Measurements from ENCODE around the gene NR1D2. TPM values are rescaled to one million over a fixed set of nuclear protein-coding genes. Genes with fewer than 3 reads are reported as not detected.
"Not testable (repeated sequence)": the region's sequence is repeated elsewhere in the genome, so short reads cannot be mapped to it uniquely, and the experiment has no call there.

Gene NR1D2
- 17.7 and 20.2 TPM in 2 replicates for total RNA-seq (2014; rRNA removed; shearing (Covaris generic))

DNA sequence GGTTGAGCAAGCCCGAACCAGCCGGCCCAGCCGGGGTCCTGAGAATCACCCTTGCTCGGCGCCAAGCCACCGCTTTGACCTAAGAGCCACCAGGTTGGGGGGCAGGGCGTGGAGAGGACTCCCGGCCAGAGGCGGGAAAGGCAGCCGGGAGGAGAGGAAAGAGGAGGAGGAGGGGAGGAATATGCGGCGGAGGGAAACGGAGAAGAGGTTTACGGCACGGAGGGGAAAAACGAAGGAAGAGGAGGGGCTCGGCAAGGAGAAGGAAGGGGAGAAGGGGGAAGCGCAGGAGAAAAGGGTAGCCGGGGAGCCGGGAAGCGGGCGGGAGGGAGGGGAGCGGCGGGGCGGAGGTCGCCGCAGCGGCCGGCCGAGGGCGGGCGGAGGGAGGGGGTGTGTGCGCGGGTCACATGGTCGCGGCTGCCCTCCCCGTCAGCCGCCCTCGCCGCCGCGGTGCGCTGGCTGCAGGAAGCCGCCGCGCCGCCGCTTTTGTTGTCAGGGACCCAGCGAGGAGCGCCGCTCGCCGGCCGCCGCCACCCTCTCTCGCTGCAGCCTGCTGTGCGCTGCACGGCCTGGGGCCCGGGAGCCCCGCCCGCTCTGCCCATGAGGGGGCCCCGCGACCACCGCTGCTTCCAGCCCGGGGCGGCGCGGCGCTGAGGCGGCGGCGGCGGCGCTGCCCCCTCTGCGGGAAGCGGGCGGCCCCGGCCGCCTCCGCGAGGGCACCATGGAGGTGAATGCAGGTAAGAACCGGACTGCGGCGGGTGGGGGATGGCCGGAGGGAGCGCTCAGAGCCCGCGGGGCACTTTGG, at the start of gene NR1D2:
NR1D2 (plus strand) TSS at position 426 of the 802 bp plus-strand sequence; CDS start at position 719, 293 bp downstream.
- DNase-seq (ENCODE audit: low spot score) = peak; percentile 51

DNA sequence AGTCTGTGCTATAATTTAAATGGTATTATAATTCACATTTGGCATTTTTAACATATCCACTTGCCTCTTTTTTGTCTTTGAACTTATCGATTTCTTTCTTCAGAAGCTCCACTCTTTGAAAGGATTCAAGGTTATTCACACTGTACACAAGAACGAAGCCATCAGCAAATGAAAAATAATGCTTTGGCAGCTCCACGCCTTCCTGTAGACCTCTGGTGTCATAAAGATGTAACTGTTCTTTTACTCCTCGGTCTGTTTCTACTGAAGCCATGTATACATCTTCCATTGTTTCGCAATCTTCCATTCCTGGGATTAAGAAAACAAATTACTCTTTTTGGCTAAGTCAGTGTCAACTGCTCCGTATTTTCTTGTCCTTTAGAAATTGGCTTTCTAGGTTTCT, 44.3 kb upstream of the NR1D2 start:
- no peak for DNase-seq (ENCODE audit: low spot score)

DNA sequence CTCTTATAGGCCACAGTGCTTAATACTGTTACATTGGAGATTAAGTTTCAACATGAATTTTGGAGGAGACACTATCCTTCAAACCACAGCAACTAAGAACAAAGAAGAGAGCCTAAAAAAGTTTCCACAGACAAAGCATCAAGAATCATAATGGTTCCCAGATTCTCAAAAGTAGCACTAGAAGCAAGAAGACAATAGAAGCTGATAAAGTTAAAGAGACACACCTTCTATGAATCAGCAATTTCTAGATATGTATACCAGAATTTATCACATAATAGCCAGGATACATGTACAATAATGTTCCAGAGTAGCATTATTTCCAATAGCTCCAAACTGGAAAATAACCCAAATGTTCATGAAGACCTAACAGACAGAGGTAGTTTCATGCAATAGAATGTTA, 40.5 kb upstream of the NR1D2 start:
- no peak for DNase-seq (ENCODE audit: low spot score)

DNA sequence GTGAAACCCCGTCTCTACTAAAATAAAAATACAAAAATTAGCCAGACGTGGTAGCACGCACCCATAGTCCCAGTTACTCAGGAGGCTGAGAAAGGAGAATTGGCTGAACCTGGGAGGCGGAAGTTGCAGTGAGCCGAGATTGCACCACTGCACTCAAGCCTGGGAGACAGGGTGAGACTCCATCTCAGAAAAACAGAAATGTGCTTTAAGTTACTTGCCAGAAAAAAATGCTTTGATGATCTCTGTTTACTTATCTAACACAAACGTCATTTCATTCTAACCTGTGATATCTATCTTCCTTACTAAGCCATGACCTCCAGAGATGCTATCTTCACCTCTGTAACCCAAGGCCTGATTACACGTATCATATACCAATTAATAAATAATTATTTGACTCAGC, 35.7 kb upstream of the NR1D2 start:
- DNase-seq (ENCODE audit: low spot score) = no peak

DNA sequence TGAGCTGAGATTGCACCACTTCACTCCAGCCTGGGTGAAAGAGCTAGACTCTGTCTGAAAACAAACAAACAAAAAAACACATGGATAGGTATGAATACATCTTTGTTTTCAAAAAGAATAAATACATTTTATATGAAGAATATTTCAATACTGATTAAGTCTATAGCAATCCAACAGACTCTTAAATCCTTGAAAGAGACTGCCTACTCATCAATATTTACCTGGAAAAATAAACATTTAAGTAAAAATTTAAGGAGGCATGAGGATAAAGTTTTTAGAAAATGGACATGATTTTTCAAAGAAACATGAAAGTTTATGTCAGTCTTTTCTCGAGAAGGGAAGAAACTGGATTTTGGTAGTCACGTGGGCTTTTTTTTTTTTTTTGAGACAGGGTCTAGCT, 33.7 kb upstream of the NR1D2 start:
- DNase-seq (ENCODE audit: low spot score) = no peak

DNA sequence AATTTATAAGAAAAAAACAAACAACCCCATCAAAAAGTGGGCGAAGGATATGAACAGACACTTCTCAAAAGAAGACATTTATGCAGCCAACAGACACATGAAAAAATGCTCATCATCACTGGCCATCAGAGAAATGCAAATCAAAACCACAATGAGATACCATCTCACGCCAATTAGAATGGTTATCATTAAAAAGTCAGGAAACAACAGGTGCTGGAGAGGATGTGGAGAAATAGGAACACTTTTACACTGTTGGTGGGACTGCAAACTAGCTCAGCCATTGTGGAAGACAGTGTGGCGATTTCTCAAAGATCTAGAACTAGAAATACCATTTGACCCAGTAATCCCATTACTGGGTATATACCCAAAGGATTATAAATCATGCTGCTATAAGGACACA, 32.8 kb upstream of the NR1D2 start:
- DNase-seq (ENCODE audit: low spot score) = not testable (repeated sequence)

DNA sequence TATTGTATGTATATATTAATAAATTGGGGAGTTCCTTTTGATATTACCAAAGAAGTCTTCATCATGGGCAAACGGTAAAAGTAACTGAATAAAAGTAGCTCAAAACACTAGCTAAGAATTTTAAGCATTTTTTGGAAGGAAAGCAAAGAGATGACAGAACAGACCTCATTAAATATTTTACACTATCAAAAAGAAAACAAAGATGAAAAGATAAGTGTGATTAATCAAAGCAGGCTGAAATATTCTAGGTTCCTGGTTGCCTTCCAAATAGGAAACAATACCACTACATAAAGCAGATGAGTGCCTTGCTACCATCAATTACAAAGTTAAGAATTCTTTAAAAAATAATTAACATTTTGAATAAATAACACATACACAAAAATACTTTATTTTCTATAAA, 31.9 kb upstream of the NR1D2 start:
- DNase-seq (ENCODE audit: low spot score) = no peak

DNA sequence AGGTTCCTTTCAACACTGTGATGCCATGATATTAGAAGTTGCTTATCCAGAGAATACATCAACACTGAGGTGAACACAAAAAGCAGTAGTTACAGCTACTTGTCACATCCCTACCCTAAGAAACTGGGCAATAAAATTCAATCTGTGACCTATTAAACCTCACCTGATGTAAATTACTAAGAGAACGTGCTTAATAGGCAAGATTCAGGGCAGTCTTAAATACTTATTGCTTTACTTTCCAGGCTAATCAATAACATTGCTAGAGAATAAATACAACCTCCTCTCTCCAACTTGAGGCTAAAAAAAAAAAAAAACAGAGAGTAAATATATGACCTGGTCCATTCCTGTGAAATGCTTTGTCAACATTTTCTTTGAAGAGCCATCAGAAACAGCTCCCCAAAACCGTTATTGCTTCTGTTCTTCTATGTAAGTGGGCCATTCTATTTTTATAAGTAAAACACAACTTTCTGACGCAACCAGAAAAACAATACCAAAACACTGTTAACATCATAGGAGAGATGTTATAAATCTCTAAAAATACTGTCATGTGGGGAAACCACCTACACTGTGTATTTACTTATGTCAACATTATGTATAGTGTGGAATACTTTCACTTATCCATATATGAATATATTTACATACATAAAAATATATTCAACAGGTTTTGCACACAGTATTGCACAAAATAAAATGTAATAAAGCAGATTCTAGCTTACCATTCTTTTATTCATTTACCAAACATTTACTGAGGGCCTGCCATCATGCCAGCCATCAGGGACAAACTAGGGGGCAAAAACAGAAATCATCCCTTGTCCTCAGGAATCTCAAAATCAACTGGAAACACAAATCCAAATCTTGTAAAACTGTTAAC, 31.0 kb upstream of the NR1D2 start:
- no peak for DNase-seq (ENCODE audit: low spot score)

DNA sequence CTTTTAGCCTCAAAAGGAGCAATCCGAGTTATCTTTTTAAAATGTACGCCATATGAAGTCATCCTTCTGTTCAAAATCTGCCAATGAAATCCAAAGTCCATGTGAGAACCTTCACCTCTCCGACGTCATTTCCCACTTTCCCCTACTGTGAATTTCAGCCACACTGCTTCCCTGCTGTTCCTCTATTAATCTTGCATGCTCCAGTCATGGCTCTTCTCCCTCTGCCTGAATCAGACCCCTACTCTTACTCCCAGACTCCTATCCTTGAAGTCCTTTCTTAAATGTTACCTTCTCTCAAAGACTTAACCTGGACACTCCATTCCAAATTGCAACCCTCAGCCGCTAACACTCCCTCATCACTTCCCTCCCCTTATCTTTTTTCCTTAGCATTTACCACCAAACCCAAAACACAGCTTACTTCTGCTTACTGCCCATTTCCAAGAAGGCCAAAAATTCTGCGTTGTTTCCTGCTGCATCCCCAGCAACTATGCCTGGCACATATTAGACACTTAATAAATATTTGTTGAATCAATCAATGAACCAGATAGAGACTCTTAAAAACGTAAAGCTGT, 29.5 kb upstream of the NR1D2 start:
- DNase-seq (ENCODE audit: low spot score) = no peak

DNA sequence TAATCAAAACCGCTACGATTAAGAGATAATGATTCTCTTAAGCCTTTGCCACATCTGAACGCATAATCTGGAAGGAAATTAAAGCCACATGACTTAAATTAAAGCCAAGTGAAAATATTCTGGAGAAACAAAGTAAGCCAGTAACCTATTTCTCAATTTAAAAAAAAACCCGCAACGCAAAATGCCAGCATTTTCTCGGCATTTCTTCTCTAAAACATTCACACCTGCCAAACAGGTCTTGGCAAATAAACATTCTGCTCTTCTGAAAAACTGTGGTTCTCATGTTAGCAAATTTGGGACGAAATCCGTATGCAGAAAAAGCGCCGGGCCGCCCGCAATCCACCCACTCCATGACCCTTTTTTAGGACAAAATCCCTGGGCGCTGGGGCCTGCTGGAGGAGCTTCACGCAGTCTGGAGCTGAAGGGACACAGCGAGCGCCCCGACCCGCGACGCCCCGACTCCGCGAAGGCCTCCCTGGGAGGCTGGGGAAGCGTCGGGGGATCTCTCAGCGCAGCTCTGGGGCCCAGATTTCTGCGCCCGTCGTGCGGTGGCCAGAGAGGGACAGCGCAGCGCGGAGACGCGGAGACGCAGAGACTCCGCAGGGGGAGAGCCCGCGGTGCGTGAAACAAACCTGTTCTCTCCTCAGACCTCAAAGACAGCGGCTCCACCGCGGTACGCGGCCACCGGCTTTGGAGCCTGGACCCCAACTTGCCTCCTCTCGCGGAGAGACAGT, 28.8 kb upstream of the NR1D2 start:
- no peak for DNase-seq (ENCODE audit: low spot score)

DNA sequence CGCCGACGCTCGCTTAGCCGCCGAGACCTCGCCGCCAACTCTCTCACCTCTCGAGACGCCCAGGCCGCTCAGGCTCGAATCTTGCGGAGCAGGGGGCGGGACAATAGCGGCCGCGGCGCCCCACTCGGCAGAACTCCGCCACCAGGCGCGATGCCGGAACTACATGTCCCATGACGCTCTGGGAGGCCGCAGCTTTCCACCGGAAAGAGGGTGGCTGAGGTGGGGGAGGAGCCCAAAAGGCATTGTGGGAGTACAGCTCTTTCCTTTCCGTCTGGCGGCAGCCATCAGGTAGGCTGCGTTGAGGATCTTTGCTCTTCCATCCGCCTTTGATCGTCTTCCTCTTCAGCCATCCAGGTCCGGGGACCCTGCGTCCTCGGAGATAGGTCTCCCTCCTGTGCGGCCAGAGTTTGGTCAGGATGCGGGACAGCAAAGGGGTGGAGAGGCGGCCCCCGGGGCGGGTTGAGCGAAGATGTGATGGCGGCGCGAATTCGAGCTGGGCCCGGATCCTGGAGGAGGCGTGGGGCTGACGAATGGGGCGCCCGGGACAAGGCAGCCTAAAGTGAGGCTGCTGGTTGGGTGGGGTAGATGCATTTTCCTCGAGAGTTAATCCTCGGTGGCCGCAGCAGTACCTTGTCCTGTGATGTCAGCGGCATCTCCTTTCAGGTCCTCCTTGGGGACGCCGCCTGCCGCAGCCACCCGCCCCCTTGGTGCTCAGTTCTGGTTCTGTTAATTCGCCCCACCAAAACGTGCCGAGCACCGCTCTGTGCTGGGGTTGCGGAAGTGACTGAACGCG, 28.0 kb upstream of the NR1D2 start, which contains the start of the genes NKIRAS1 and RPL15:
NKIRAS1 (minus strand) TSS at position 105 of the 793 bp plus-strand sequence. CDS start 6,086 bp downstream, outside the sequence.
RPL15 (plus strand) TSS at position 247 of the 793 bp plus-strand sequence. CDS start 728 bp downstream, outside the sequence.
- DNase-seq (ENCODE audit: low spot score) = peak; percentile 94

DNA sequence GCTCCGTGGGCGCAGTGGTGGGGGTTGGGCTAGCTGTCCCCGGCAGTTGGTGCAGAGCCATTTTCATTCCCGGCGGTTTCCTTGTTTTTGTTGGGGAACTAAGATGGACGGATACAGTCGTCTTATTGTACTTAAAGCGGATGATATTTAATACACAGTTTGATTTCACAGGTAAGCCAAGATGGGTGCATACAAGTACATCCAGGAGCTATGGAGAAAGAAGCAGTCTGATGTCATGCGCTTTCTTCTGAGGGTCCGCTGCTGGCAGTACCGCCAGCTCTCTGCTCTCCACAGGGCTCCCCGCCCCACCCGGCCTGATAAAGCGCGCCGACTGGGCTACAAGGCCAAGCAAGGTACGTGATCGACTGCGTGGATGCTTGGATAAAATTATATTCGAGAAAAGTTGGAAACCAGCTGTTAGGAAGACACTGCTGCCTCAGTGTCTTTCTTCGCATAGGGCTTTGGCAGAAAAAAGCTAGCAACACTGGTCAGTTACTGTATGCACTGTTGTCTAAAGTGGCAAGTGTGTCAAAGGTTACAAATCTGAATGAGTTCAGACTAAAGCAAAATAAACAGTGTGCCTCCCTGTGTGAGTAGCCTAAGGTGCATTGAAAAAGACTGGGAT, 27.3 kb upstream of the NR1D2 start:
- DNase-seq (ENCODE audit: low spot score) = not testable (repeated sequence)

DNA sequence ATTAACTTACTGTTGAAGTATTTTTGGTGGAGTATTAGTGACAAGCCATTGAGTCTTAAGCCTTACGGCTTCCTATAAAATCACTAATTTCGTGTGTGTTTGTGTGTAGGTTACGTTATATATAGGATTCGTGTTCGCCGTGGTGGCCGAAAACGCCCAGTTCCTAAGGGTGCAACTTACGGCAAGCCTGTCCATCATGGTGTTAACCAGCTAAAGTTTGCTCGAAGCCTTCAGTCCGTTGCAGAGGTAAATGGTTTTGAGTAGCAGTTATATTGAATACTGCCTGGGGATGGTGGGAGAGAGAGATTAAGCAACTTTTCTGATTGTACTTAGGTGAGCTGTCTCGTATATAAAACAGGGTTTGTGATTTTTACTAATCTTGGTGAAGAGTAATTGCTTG, 26.8 kb upstream of the NR1D2 start:
- DNase-seq (ENCODE audit: low spot score) = not testable (repeated sequence)

DNA sequence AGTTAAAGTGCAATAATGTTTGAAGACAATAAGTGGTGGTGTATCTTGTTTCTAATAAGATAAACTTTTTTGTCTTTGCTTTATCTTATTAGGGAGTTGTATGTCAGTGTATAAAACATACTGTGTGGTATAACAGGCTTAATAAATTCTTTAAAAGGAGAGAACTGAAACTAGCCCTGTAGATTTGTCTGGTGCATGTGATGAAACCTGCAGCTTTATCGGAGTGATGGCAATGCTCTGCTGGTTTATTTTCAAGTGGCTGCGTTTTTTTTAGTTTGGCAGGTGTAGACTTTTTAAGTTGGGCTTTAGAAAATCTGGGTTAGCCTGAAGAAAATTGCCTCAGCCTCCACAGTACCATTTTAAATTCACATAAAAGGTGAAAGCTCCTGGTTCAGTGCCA, 25.5 kb upstream of the NR1D2 start:
- DNase-seq (ENCODE audit: low spot score) = no peak

DNA sequence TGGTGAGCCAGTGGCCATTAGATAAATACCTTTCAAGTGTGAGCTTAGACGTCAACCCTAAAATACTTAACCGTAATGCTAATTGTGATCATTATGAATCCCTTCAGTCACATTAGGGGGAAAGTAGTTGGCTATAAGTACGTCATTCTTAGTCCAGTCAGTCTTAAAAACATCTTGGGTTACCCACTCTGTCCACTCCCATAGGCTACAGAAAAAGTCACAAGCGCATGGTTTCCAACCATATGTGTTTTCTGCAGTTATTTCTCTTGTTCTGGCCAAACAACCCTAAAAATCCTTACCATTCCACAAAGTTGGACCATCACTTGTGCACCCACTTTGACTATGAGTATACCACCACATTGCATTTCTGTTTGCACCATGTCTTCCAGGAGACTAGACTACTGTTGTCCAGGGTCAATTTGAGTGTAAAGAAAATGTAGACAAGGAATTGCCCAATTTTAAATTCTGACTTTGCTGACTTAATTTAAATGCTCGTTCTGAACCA, 24.9 kb upstream of the NR1D2 start:
- DNase-seq (ENCODE audit: low spot score) = no peak

DNA sequence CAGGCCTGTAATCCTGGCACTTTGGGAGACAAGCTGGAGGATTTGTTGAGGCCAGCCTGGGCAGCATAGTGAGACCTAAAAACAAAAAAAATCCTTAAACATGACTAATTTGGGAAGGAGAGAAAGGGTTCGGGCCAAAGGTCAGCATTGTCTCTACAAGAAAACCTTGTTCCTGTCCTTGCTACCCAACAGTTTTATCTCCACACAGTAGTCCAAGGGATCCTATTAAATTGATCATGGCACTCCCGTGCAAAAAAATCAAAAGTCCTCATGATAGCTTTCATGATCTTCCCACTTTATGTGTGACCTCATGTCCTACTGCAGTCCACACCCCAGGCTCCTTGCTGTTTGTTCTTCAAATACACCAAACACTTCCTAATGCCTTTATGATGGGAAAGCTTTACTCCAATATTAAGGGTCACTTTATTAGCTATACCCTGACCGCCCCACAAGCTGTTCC, 24.0 kb upstream of the NR1D2 start:
- DNase-seq (ENCODE audit: low spot score) = no peak

DNA sequence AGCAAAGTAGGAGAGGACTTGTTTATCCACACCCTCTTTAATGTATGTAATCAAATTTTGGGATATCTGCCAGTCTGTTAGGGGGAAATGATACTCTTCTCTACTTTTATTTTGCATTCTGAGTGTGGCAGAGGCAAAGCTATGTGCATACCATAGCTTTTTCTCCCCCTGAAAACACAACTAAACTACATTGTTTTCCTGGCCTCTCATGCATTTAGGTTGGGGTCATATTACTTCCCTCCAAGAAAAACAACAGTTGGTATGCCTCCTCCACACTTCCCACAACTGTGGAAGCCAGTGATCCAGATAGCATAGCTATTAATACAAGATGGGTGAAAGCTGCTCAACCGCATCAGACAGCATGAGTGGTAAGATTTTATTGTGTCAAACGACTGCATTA, 21.3 kb upstream of the NR1D2 start:
- no peak for DNase-seq (ENCODE audit: low spot score)

DNA sequence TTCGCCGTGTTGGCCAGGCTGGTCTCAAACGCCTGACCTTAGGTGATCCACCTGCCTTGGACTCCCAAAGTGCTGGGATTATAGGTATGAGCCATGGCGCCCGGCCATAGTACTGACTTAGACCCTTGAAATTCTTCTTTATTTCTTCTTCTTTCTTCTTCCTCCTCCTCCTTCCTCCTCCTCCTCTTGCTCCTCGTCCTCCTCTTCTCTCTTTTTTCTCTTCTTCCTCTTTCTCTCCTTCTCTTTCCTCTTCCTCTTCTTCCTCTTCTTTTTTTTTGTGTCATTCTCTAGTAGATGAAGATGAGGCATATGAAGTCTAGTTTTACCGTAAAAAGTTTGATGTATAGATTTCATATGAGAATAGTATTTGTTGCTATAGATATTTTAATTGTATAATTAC, 18.8 kb upstream of the NR1D2 start:
- no peak for DNase-seq (ENCODE audit: low spot score)

DNA sequence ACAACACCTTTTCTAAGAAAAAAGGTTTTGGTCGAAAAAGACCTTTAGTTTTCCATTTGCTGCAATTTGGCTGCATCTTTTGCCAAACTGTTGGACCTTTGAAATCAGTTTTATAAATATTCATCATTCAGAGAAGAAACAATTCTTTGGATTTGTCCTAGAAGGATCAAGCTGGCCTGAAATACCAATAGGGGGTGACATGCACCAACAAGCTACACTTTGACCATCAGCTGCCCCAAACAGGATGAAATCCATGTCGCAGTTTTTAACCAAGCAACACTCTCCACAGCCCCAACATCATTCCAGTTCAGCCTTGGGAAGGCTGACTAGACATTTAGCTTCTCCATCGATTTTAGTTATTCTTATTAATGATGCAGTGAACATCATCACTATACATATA, 18.4 kb upstream of the NR1D2 start:
- no peak for DNase-seq (ENCODE audit: low spot score)

DNA sequence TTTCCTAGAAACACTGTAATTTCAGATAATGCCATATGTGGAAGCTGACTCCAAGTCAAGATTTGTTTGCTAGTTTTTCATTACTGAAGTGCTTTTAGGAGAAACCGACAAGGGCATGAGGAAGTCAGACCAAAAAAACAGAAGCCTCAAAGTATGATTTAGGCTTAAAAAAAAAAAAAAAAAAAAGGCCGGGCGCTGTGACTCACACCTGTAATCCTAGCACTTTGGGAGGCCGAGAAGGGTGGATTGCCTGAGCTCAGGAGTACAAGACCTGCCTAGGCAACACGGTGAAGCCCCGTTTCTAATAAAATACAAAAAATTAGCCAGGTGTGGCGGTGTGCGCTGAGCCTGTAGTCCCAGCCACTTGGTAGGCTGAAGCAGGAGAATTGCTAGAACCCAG, 16.6 kb upstream of the NR1D2 start:
- no peak for DNase-seq (ENCODE audit: low spot score)
